HepG2 (cell line): ENCODE data around the gene CCS. TPM values are rescaled to one million over a fixed set of nuclear protein-coding genes. Genes with fewer than 3 reads are reported as not detected.

Source experiments
- CREM ChIP-seq, 2 experiments: sonication (generic) in 1 of 2; formaldehyde crosslinking in 1 of 2; IDR thresholded peaks; 2 replicates each; pipeline versions ENCODE4 v1.4.0 to v1.6.1; 2016 to 2020; ENCODE audit warnings: antibody characterized with exemption in 1 of 2, mild to moderate bottlenecking in 1 of 2, missing genetic modification reagents in 1 of 2
- FOXC1 ChIP-seq: sonication (generic); formaldehyde crosslinking; IDR thresholded peaks from 2 replicates; pipeline ENCODE4 v1.8.0; 2022; ENCODE audit warnings: mild to moderate bottlenecking, missing genetic modification reagents, borderline replicate concordance
- FOXK1 ChIP-seq: sonication (generic); formaldehyde crosslinking; IDR thresholded peaks from 2 replicates; pipeline ENCODE4 v1.4.0; 2020; ENCODE audit warnings: low read depth, missing genetic modification reagents, borderline replicate concordance
- FOXO4 ChIP-seq: sonication (generic); formaldehyde crosslinking; conservative IDR thresholded peaks from 2 replicates; pipeline ENCODE4 v1.8.1; 2023; ENCODE audit warnings: missing genetic modification reagents
- FOXP1 ChIP-seq, 2 experiments: fragments of 450-650 bp in 1 of 2; IDR thresholded peaks; 2 replicates each; pipeline ENCODE4 v1.6.1; 2017 to 2018; ENCODE audit warnings: antibody characterized with exemption in 1 of 2
- KDM3A ChIP-seq: IDR thresholded peaks from 2 replicates; pipeline ENCODE4 v1.6.1; 2018; ENCODE audit warnings: low read depth, missing compliant biosample characterization
- KMT2B ChIP-seq: IDR thresholded peaks from 2 replicates; pipeline ENCODE4 v1.6.1; 2016; ENCODE audit warnings: missing genetic modification reagents, missing compliant biosample characterization
- MXD4 ChIP-seq: IDR thresholded peaks from 2 replicates; pipeline ENCODE4 v1.6.1; 2016; ENCODE audit warnings: mild to moderate bottlenecking, missing biosample characterization, missing genetic modification reagents
- MZF1 ChIP-seq: sonication (generic); formaldehyde crosslinking; IDR thresholded peaks from 2 replicates; pipeline ENCODE4 v1.8.1; 2023; ENCODE audit warnings: mild to moderate bottlenecking, missing genetic modification reagents, borderline replicate concordance
- NFKB2 ChIP-seq: sonication (generic); formaldehyde crosslinking; IDR thresholded peaks from 2 replicates; pipeline ENCODE4 v1.4.0; 2020; ENCODE audit warnings: missing genetic modification reagents, borderline replicate concordance
- POLR2AphosphoS5 ChIP-seq: IDR thresholded peaks from 2 replicates; pipeline ENCODE4 v1.6.1; 2012; ENCODE audit warnings: low read depth, low read length
- SMARCC2 ChIP-seq: fragments of 450-650 bp; IDR thresholded peaks from 2 replicates; pipeline ENCODE4 v1.6.1; 2017; ENCODE audit warnings: antibody characterized with exemption, mild to moderate bottlenecking
- TIGD3 ChIP-seq: sonication (generic); formaldehyde crosslinking; IDR thresholded peaks from 2 replicates; pipeline ENCODE4 v1.5.1; 2020; ENCODE audit warnings: mild to moderate bottlenecking, missing genetic modification reagents, borderline replicate concordance
- ZNF225 ChIP-seq: sonication (generic); formaldehyde crosslinking; IDR thresholded peaks from 2 replicates; pipeline ENCODE4 v1.4.0; 2020; ENCODE audit warnings: mild to moderate bottlenecking, missing genetic modification reagents
- ZNF446 ChIP-seq: sonication (generic); formaldehyde crosslinking; IDR thresholded peaks from 2 replicates; pipeline ENCODE4 v1.5.0; 2020; ENCODE audit warnings: mild to moderate bottlenecking, missing genetic modification reagents
- ZNF558 ChIP-seq: sonication (generic); formaldehyde crosslinking; IDR thresholded peaks from 2 replicates; pipeline ENCODE4 v1.9.0; 2022; ENCODE audit warnings: mild to moderate bottlenecking, missing genetic modification reagents, borderline replicate concordance
- ZNF569 ChIP-seq: sonication (generic); formaldehyde crosslinking; IDR thresholded peaks from 2 replicates; pipeline ENCODE4 v1.5.0; 2020; ENCODE audit warnings: mild to moderate bottlenecking, missing genetic modification reagents, moderate library complexity, borderline replicate concordance
- ZNF782 ChIP-seq: sonication (generic); formaldehyde crosslinking; IDR thresholded peaks from 2 replicates; pipeline ENCODE4 v1.4.0; 2020; ENCODE audit warnings: missing genetic modification reagents, mild to moderate bottlenecking, borderline replicate concordance
- ZNF839 ChIP-seq: sonication (generic); formaldehyde crosslinking; IDR thresholded peaks from 2 replicates; pipeline ENCODE4 v1.4.0; 2020; ENCODE audit warnings: missing genetic modification reagents, mild to moderate bottlenecking, borderline replicate concordance
- ZSCAN22 ChIP-seq: sonication (generic); formaldehyde crosslinking; IDR thresholded peaks from 2 replicates; pipeline ENCODE4 v1.4.0; 2020; ENCODE audit warnings: mild to moderate bottlenecking, missing genetic modification reagents
- polyA plus RNA-seq, 8 experiments: library from polyadenylated mRNA; depleted of rRNA in 3 of 8; stranded (reverse) in 7 of 8; unstranded in 1 of 8; fragments of >200 nt; fragmentation: Illumina TruSeq in 4 of 8; extraction: Trizol in 4 of 8; gene quantifications; 2 replicates each; pipeline versions ENCODE4 v1.2.1 to v1.2.3, GENCODE V29; 2011 to 2016; ENCODE audit warnings: low read depth in 4 of 8, missing spikeins in 1 of 8, mixed read lengths in 1 of 8; ENCODE audit not compliant: insufficient read depth in 1 of 8
- total RNA-seq, 5 experiments: library from RNA; depleted of rRNA; stranded (reverse); fragments of >200 nt; fragmentation: Illumina TruSeq; extraction: Trizol; gene quantifications; 2 replicates each; pipeline ENCODE4 v1.2.3, GENCODE V29; 2016; ENCODE audit warnings: low read depth in 1 of 5
- TF ChIP-seq, protein P1 (sequence below): sonication (generic); formaldehyde crosslinking; IDR thresholded peaks from 2 replicates; pipeline ENCODE4 v1.4.0; 2020; ENCODE audit warnings: missing genetic modification reagents, borderline replicate concordance

The CCS gene
- total and polyA plus RNA-seq, 2 of the 13 experiments (the other 11 are each of a cell fraction or from before 2014, with no cell fraction given), result 25.4 to 44.6 TPM

- TF ChIP-seq, protein P1, sequence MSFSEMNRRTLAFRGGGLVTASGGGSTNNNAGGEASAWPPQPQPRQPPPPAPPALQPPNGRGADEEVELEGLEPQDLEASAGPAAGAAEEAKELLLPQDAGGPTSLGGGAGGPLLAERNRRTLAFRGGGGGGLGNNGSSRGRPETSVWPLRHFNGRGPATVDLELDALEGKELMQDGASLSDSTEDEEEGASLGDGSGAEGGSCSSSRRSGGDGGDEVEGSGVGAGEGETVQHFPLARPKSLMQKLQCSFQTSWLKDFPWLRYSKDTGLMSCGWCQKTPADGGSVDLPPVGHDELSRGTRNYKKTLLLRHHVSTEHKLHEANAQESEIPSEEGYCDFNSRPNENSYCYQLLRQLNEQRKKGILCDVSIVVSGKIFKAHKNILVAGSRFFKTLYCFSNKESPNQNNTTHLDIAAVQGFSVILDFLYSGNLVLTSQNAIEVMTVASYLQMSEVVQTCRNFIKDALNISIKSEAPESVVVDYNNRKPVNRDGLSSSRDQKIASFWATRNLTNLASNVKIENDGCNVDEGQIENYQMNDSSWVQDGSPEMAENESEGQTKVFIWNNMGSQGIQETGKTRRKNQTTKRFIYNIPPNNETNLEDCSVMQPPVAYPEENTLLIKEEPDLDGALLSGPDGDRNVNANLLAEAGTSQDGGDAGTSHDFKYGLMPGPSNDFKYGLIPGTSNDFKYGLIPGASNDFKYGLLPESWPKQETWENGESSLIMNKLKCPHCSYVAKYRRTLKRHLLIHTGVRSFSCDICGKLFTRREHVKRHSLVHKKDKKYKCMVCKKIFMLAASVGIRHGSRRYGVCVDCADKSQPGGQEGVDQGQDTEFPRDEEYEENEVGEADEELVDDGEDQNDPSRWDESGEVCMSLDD (CRISPR knock-in tag), result 0 out of 2 replicates have a peak, but pooled peaks have one; percentile 8
- peak; percentile 31 for TF ChIP-seq ZNF782 (CRISPR knock-in tag)
- no peak for TF ChIP-seq FOXP1 (IDR thresholded peaks at IDR 0.05)
- TF ChIP-seq FOXP1 (CRISPR knock-in tag; IDR thresholded peaks at IDR 0.05), result no peak
- TF ChIP-seq ZSCAN22 (CRISPR knock-in tag), result 0 out of 2 replicates have a peak, but pooled peaks have one; percentile 35
- 0 out of 2 replicates have a peak, but pooled peaks have one; percentile 28 for TF ChIP-seq NFKB2
- TF ChIP-seq CREM (IDR thresholded peaks at IDR 0.05), result peak; percentile 54; the same call in 1 of the 2 replicates
- no peak for TF ChIP-seq CREM (CRISPR knock-in tag; IDR thresholded peaks at IDR 0.05)
- peak; percentile 98 for TF ChIP-seq POLR2AphosphoS5
- 0 out of 2 replicates have a peak, but pooled peaks have one; percentile 38 for TF ChIP-seq SMARCC2
- peak; percentile 52; the same call in 1 of the 2 replicates for TF ChIP-seq ZNF225 (CRISPR knock-in tag)
- no peak for TF ChIP-seq ZNF839
- peak; percentile 60; the same call in 1 of the 2 replicates for TF ChIP-seq ZNF558 (CRISPR knock-in tag)
- 0 out of 2 replicates have a peak, but pooled peaks have one; percentile 39 for TF ChIP-seq TIGD3 (CRISPR knock-in tag)
- peak; percentile 87; the same call in 1 of the 2 replicates for TF ChIP-seq FOXC1 (CRISPR knock-in tag)
- TF ChIP-seq FOXO4, result no peak
- TF ChIP-seq MZF1 (CRISPR knock-in tag), result no peak
- peak; percentile 77 for TF ChIP-seq MXD4 (CRISPR knock-in tag)
- TF ChIP-seq ZNF446 (CRISPR knock-in tag), result peak; percentile 98
- peak; percentile 64; the same call in 1 of the 2 replicates for TF ChIP-seq FOXK1 (CRISPR knock-in tag)
- peak; percentile 61 for TF ChIP-seq KMT2B
- TF ChIP-seq KDM3A (CRISPR knock-in tag), result peak; percentile 45; the same call in 1 of the 2 replicates
- peak; percentile 75; the same call in 1 of the 2 replicates for TF ChIP-seq ZNF569 (CRISPR knock-in tag)
Measured at GRCh38 chr11:66592457-66593302, at the start of gene CCS, which contains the start of gene CCDC87 (continued).
